HUES6 (cell line): Measurements from ENCODE around the gene UBASH3B.

Experiments used
- H3K27ac ChIP-seq: 2 replicates; pipeline ENCODE4 v1.7.0; 2013; ENCODE audit warnings: low read depth, mild to moderate bottlenecking, low read length, inconsistent platforms
- H3K27me3 ChIP-seq: 2 replicates; pipeline ENCODE4 v1.6.1; 2013; ENCODE audit warnings: low read length; ENCODE audit not compliant: control insufficient read depth, insufficient read depth
- H3K36me3 ChIP-seq: 2 replicates; pipeline ENCODE4 v1.6.1; 2013; ENCODE audit warnings: low read length; ENCODE audit not compliant: control insufficient read depth, insufficient read depth
- H3K4me1 ChIP-seq: 2 replicates; pipeline ENCODE4 v1.6.1; 2013; ENCODE audit warnings: low read length; ENCODE audit not compliant: control insufficient read depth, insufficient read depth
- H3K4me3 ChIP-seq: 2 replicates; pipeline ENCODE4 v1.5.1; 2013; ENCODE audit warnings: low read depth, low read length
- H3K9ac ChIP-seq: one replicate; pipeline ENCODE4 v1.6.1; 2013; ENCODE audit warnings: mild to moderate bottlenecking, low read length
- H3K9me3 ChIP-seq: 2 replicates; pipeline ENCODE4 v1.6.1; 2013; ENCODE audit warnings: low read depth, low read length; ENCODE audit not compliant: control insufficient read depth, insufficient read depth

UBASH3B gene

DNA sequence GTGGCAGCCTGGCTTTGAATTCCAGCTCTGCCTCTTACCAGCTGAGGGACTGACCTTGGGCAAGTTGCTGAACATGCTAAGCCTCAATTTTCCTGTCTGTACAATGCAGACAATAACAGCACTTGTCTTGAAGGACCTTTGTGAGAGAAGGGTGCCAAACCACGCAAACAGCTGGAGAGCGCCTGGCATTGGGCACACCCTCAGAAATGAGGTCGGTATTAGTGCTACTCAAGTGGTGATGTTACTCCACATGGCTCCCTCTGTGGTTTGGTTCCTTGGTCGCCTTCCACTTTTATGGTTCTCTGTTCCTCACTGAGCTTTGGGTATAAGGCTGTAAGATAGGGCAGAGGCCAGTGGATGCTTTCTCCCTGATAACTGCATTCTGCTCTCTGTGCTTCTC lies 8.2 kb downstream of the UBASH3B start:
- Histone ChIP-seq H3K9me3 (peaks cover 6% of the 10 kb centered on the region; the same call in 1 of the 2 replicates), H3K36me3 (no peaks in the 10 kb centered on the region), H3K9ac (no peak overlapping the region), H3K4me3 (no peak overlapping the region), H3K4me1 (peaks cover 12% of the 10 kb centered on the region; the same call in 1 of the 2 replicates), H3K27me3 (no peaks in the 10 kb centered on the region), H3K27ac (no peak overlapping the region)

DNA sequence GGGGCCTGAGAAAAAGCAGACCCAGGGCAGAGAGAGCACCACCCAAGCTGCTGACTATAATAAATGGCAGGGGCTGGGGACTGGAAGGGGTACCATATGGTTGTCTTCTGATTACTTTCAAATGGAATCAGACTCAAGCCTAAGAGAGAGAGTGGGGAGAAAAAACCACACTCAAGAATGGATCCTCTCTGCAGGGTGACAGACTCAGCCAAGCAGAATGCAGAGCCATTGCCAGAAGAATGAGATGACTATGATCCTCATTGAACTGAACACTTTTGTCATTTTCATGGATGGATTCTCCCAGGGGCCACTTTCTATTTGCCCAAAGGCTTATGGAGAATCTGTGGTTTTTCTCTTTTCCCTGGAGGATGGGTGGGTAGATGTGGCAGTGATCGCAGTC lies 8.7 kb downstream of the UBASH3B start:
- Histone ChIP-seq H3K9ac (no peak overlapping the region), H3K4me1 (peaks cover 12% of the 10 kb centered on the region; the same call in 1 of the 2 replicates), H3K4me3 (no peak overlapping the region), H3K9me3 (peaks cover 9% of the 10 kb centered on the region), H3K27ac (no peak overlapping the region), H3K36me3 (no peaks in the 10 kb centered on the region), H3K27me3 (no peaks in the 10 kb centered on the region)

DNA sequence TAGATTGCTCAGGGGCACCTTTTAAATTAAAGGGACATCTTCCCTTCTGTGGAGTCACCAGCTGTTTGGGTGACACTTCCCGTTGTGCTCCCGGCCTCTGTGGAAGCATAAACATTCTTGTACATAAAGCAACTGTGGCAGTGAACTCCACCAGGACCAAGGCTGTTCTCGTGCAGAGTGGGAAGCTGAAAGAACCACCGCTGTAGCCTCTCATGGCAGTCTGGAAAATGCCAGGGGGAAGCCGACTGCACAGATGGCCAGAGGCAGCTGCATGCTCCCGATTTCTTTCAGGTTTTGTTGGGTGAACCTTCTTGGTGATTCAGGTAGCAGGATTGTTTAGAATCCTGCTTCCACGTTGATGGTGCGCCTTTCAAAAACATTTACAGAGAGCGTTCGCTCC lies 10.3 kb downstream of the UBASH3B start:
- Histone ChIP-seq H3K36me3 (no peaks in the 10 kb centered on the region), H3K4me1 (peaks cover 6% of the 10 kb centered on the region; the same call in 1 of the 2 replicates), H3K27me3 (no peaks in the 10 kb centered on the region), H3K9ac (no peak overlapping the region), H3K4me3 (no peak overlapping the region), H3K9me3 (peaks cover 10% of the 10 kb centered on the region), H3K27ac (no peak overlapping the region)

DNA sequence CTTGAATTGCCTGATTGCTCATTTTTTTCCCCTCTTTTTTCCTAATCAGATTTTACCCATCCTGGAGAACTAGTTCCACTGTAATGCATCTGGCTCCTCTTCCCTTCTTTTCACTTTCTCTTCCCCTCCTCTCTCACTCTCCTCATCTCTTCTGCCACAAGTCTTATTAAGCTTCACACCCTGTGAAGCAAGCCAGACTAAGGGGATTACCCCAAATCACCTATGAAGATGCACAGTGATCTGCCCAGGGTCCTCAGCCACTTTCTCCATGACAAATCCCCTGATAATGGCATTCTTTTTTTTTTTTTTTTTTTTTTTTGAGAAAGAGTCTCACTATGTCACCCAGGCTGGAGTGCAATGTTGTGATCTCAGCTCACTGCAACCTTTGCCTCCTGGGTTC lies 11.2 kb downstream of the UBASH3B start:
- no peaks in the 10 kb centered on the region for H3K36me3 ChIP-seq
- no peak overlapping the region for H3K4me3 ChIP-seq
- H3K27ac ChIP-seq = no peak overlapping the region
- no peak overlapping the region for H3K9ac ChIP-seq
- peaks cover 3% of the 10 kb centered on the region; the same call in 1 of the 2 replicates for H3K4me1 ChIP-seq
- H3K27me3 ChIP-seq = no peaks in the 10 kb centered on the region
- peaks cover 10% of the 10 kb centered on the region for H3K9me3 ChIP-seq

DNA sequence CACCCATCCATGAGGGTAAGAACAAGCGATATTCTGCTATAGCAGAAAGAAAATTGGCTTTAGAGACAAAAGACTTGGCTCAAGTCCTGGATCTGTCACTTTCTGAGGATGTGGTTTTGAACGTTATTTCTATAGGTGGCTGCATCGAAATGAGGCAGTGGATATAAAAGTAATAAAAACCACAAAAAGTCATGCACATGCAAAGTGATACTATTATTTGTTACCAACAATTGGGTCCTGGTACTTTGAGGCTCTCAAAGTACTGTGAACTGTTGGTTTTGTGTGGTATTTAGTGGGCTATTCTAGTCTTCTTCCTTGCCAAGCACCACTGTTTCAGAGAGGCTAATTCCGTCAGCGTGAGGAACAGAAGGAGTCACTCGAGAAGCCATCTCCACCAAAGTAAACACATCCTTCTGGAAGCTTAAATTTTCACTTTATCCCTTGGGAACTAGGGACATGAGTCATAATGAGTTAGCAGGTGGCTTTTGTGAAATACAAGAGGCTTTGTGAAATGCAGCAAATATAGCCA lies 13.1 kb downstream of the UBASH3B start:
- Histone ChIP-seq H3K4me3 (no peak overlapping the region), H3K9ac (no peak overlapping the region), H3K4me1 (peaks cover 3% of the 10 kb centered on the region; the same call in 1 of the 2 replicates), H3K27me3 (no peaks in the 10 kb centered on the region), H3K9me3 (peaks cover 10% of the 10 kb centered on the region), H3K27ac (no peak overlapping the region), H3K36me3 (no peaks in the 10 kb centered on the region)

DNA sequence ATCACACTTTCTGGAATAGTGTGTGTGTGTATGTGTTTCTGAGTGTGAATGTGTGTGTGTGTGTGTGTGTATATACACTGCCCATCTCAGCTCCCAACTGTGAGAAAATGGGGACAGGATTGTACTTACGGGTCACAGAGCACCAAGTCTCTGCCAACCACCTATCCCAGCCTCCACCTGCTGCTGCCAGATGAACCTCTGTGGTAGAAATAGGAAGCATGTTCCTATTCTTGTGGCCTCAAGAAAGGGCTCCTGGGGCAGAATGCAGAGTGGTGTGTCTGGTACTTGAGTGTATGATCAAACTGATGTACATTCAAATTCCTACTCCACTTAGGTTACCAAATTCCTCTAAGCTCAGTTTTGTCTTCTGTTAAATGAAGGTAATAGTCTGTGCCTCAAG lies 14.6 kb downstream of the UBASH3B start:
- Histone ChIP-seq H3K27me3 (no peaks in the 10 kb centered on the region), H3K4me3 (no peak overlapping the region), H3K4me1 (peaks cover 4% of the 10 kb centered on the region; the same call in 1 of the 2 replicates), H3K9ac (no peak overlapping the region), H3K27ac (no peak overlapping the region), H3K9me3 (peaks cover 10% of the 10 kb centered on the region), H3K36me3 (no peaks in the 10 kb centered on the region)

DNA sequence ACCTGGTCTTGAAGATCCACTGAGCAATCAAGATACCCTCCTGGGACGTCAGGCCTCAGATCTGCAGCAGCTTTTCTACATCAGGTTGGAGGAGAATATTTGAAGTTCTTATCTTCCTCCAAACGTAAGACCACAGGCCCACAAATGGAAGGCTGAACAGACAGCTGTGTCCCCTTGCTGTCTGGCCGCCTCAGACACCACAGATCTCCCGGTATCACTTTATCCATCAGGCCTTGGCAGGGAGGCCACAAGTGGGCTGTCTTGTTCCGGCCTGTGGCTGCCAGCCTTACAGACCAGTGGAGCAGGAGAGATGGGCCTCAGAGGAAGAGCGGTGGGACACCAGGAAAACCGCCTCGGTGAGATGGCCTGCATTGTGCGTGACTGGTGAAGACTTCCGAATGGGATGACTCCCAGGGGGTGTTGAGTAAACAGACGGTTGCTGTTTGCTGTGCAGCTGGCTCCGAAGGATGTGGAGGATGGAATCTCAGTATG lies 15.9 kb downstream of the UBASH3B start:
- Histone ChIP-seq H3K9me3 (peaks cover 10% of the 10 kb centered on the region), H3K27ac (no peak overlapping the region), H3K4me3 (no peak overlapping the region), H3K36me3 (no peaks in the 10 kb centered on the region), H3K4me1 (peaks cover 8% of the 10 kb centered on the region; the same call in 1 of the 2 replicates), H3K27me3 (no peaks in the 10 kb centered on the region), H3K9ac (no peak overlapping the region)

DNA sequence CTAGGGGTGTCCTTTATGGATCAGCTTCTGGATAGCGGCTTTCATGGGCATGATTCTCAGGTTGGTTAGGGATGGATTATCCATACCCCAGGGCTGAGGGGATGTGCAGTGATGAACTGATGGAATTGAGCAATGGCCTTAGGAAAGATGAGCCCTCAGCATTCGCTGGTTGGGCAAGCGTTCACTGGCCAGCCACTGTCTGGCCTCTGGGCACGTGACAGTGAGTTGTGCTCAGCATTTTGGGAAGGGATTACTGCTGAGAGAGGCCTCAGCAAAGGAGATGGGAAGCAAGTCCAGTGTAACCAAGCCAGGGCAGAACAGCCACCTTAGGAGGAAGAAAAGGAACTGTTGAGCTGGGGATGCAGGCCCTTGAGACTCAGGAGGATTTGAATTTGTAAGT lies 17.4 kb downstream of the UBASH3B start:
- H3K4me1 ChIP-seq = peaks cover 12% of the 10 kb centered on the region; the same call in 1 of the 2 replicates
- H3K9ac ChIP-seq = no peak overlapping the region
- peaks cover 10% of the 10 kb centered on the region for H3K9me3 ChIP-seq
- no peaks in the 10 kb centered on the region for H3K27me3 ChIP-seq
- no peak overlapping the region for H3K27ac ChIP-seq
- no peak overlapping the region for H3K4me3 ChIP-seq
- H3K36me3 ChIP-seq = no peaks in the 10 kb centered on the region

DNA sequence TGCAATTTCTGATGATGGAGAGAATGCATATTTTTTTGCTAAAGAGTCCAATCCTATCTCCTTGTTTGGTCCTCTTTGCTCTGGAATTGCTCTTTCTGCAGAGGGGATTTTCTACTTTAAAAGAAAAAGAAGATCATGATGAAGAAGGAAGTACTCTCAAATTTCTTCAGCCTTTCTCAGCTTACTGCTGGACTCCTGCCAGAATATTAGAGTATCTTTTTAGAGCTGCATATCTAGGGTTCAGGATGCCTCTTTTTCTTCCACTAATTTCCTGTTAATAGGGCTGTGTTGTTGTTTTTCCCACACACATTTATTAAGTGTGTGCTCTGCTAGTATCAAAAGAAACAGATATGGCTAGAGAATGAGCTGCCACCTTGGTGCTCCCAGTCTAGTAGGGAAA lies 18.2 kb downstream of the UBASH3B start:
- Histone ChIP-seq H3K4me1 (peaks cover 12% of the 10 kb centered on the region; the same call in 1 of the 2 replicates), H3K27ac (no peak overlapping the region), H3K9ac (no peak overlapping the region), H3K27me3 (no peaks in the 10 kb centered on the region), H3K4me3 (no peak overlapping the region), H3K36me3 (no peaks in the 10 kb centered on the region), H3K9me3 (peaks cover 6% of the 10 kb centered on the region)

DNA sequence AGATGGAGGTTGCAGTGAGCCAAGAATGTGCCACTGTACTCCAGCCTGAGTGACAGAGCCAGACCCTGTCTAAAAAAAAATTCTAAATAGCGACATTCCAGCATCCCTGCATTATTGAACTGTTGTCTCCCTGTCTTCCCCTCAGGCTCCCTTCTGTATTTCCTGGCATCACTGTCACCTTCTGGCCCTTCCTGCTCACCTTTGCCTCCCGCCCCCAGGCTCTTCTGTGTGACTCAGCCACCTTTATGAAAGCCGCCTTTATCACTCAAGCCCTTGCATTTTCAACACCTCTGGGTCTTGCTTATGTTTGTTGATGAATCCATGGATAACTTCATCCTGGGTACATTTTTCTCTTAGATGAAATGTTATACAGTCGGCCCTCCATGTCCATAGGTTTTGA lies 21.1 kb downstream of the UBASH3B start:
- Histone ChIP-seq H3K27ac (no peak overlapping the region), H3K27me3 (no peaks in the 10 kb centered on the region), H3K9ac (no peak overlapping the region), H3K4me1 (peaks cover 17% of the 10 kb centered on the region; the same call in 1 of the 2 replicates), H3K9me3 (no peaks in the 10 kb centered on the region), H3K36me3 (no peaks in the 10 kb centered on the region), H3K4me3 (no peak overlapping the region)

DNA sequence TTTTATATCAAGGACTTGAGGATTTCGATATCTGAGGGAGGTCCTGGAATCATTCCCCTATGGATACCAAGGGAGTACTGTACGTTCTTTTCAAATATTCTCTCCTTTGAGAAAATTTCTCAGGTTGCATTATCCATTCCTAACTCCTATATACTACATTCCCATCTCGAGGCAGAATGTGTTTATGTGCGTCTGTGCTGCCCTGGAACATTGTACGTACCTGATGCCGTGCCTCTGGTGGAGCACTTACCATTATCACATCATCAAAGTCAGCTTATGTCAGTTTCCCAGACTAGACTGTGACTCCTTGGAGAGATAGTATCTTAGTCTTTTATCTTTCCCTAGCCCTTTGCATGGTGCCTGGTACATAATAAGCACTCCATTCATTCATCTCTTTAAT lies 21.7 kb downstream of the UBASH3B start:
- no peak overlapping the region for H3K4me3 ChIP-seq
- no peaks in the 10 kb centered on the region for H3K9me3 ChIP-seq
- no peaks in the 10 kb centered on the region for H3K27me3 ChIP-seq
- H3K27ac ChIP-seq = no peak overlapping the region
- H3K36me3 ChIP-seq = no peaks in the 10 kb centered on the region
- peaks cover 18% of the 10 kb centered on the region; the same call in 1 of the 2 replicates for H3K4me1 ChIP-seq
- no peak overlapping the region for H3K9ac ChIP-seq
